HL-60 (cell line): ENCODE measurements around the gene CD79B.

Source experiments
- DNase-seq, 2 experiments: peaks; one replicate each; pipeline ENCODE4 v3.0.0-alpha.2; 2010 to 2020; ENCODE audit warnings: low read depth in 1 of 2, low spot score in 1 of 2
- H3K27ac ChIP-seq: fragments of 250-450 bp; sonication (Bioruptor Pico); replicated peaks from 2 replicates; pipeline ENCODE4 v1.5.1; 2020; ENCODE audit warnings: mild to moderate bottlenecking, moderate library complexity
- H3K27me3 ChIP-seq: fragments of 250-450 bp; sonication (Bioruptor Pico); 2 replicates; pipeline ENCODE4 v1.5.1; 2021; ENCODE audit warnings: mild to moderate bottlenecking, moderate library complexity; ENCODE audit not compliant: insufficient read depth, poor library complexity, severe bottlenecking
- H3K4me3 ChIP-seq: replicated peaks from 2 replicates; pipeline ENCODE4 v1.5.1; 2011; ENCODE audit warnings: mild to moderate bottlenecking, control low read depth, low read length; ENCODE audit not compliant: insufficient read depth
- GABPA ChIP-seq: IDR thresholded peaks from 2 replicates; pipeline ENCODE4 v1.6.1; 2012; ENCODE audit warnings: low read depth
- POLR2AphosphoS5 ChIP-seq: IDR thresholded peaks from 2 replicates; pipeline ENCODE4 v1.6.1; 2012; ENCODE audit warnings: low read depth
- SPI1 ChIP-seq: IDR thresholded peaks from 2 replicates; pipeline ENCODE4 v1.6.1; 2012; ENCODE audit warnings: low read depth, mild to moderate bottlenecking, borderline replicate concordance
- TF ChIP-seq, protein P1 (sequence below): IDR thresholded peaks from one replicate; pipeline ENCODE4 v1.5.1; 2011; ENCODE audit warnings: low read length, control low read depth, inconsistent platforms; ENCODE audit not compliant: insufficient read depth
- TF ChIP-seq, protein P2 (sequence below): IDR thresholded peaks from 2 replicates; pipeline ENCODE4 v1.6.1; 2012; ENCODE audit warnings: low read depth; ENCODE audit not compliant: insufficient replicate concordance

Gene CD79B

DNA sequence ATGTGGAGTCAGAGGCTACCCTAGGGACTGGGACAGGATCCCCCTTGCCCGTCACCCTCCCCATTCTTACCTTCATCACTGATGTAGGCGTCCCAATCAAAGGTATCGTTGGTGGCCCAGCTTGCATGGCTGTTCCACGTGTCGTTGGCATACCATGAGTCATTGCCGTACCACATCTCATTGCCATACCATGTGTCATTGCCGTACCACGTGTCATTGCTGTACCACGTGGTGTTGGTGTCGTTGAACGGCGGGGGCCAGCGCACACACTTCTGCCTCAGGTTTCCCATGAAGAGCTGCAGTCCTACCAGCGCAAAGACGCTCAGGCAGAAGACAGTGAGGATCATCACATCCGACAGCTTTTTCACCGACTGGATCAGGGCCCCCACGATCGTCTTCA is 35.8 kb upstream of the CD79B start:
- Histone ChIP-seq H3K27ac (no peak overlapping the region), H3K4me3 (no peak overlapping the region), H3K27me3 (no peaks in the 10 kb centered on the region)
- DNase-seq, result no peak
- TF ChIP-seq, protein P1, sequence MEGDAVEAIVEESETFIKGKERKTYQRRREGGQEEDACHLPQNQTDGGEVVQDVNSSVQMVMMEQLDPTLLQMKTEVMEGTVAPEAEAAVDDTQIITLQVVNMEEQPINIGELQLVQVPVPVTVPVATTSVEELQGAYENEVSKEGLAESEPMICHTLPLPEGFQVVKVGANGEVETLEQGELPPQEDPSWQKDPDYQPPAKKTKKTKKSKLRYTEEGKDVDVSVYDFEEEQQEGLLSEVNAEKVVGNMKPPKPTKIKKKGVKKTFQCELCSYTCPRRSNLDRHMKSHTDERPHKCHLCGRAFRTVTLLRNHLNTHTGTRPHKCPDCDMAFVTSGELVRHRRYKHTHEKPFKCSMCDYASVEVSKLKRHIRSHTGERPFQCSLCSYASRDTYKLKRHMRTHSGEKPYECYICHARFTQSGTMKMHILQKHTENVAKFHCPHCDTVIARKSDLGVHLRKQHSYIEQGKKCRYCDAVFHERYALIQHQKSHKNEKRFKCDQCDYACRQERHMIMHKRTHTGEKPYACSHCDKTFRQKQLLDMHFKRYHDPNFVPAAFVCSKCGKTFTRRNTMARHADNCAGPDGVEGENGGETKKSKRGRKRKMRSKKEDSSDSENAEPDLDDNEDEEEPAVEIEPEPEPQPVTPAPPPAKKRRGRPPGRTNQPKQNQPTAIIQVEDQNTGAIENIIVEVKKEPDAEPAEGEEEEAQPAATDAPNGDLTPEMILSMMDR, result no peak
- TF ChIP-seq, protein P2, sequence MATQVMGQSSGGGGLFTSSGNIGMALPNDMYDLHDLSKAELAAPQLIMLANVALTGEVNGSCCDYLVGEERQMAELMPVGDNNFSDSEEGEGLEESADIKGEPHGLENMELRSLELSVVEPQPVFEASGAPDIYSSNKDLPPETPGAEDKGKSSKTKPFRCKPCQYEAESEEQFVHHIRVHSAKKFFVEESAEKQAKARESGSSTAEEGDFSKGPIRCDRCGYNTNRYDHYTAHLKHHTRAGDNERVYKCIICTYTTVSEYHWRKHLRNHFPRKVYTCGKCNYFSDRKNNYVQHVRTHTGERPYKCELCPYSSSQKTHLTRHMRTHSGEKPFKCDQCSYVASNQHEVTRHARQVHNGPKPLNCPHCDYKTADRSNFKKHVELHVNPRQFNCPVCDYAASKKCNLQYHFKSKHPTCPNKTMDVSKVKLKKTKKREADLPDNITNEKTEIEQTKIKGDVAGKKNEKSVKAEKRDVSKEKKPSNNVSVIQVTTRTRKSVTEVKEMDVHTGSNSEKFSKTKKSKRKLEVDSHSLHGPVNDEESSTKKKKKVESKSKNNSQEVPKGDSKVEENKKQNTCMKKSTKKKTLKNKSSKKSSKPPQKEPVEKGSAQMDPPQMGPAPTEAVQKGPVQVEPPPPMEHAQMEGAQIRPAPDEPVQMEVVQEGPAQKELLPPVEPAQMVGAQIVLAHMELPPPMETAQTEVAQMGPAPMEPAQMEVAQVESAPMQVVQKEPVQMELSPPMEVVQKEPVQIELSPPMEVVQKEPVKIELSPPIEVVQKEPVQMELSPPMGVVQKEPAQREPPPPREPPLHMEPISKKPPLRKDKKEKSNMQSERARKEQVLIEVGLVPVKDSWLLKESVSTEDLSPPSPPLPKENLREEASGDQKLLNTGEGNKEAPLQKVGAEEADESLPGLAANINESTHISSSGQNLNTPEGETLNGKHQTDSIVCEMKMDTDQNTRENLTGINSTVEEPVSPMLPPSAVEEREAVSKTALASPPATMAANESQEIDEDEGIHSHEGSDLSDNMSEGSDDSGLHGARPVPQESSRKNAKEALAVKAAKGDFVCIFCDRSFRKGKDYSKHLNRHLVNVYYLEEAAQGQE, result no peak
- TF ChIP-seq GABPA (no peak), POLR2AphosphoS5 (no peak), SPI1 (no peak)

DNA sequence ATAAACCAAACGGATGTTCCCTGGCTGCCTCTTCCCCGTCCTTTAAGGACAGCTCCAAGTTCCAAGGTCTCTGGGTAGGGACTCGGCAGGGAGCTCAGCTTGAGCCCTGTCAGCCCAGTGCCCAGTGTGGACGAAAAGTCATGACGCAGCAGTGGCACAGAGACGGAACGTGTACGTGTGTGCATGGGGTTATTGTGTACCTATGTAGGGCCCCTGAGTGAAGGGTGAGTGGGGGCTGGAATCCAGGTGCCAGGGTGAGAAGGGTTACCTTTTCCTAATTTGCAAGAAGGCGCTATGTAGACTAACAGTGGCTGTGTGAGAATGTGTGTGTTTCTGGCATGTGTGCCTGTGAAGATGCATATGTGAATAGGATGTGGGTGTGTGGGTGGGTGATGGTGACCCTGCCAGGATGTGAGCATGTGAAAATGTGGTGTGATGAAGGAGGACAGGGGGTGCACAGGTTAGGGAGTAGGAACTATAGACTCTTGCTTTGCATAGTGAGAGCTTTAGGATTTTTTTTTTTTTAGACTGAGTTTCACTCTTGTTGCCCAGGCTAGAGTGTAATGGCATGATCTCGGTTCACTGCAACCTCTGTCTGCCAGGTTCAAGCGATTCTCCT is 34.6 kb upstream of the CD79B start:
- Histone ChIP-seq H3K27me3 (no peaks in the 10 kb centered on the region), H3K4me3 (no peak overlapping the region), H3K27ac (no peak overlapping the region)
- TF ChIP-seq, protein P2, result no peak
- TF ChIP-seq SPI1 (no peak), POLR2AphosphoS5 (no peak), GABPA (no peak)
- TF ChIP-seq, protein P1, result no peak
- DNase-seq, result no peak

DNA sequence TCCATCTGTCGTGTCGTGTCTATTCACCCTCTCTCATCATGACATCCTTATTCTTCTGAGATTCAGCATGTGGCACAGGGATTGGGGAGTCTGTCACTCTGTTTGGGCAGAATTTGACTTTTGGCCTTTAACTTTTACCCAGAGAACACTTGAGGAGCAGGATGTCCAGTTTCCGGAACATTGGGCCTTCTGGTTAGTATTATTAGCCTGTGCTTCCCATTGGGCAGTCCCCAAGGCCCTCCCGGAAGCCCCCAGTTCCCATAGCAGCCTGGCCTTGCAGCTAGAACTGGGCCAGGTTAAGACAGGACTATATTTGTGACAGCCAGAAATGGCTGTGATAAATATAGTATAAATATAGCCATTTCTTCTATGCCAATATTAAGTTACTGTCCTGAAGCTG is 31.0 kb upstream of the CD79B start:
- DNase-seq, result no peak
- no peaks in the 10 kb centered on the region for H3K27me3 ChIP-seq
- no peak overlapping the region for H3K4me3 ChIP-seq
- no peak for TF ChIP-seq POLR2AphosphoS5
- TF ChIP-seq, protein P2, result no peak
- TF ChIP-seq SPI1, result no peak
- TF ChIP-seq GABPA, result no peak
- TF ChIP-seq, protein P1, result no peak
- H3K27ac ChIP-seq, result no peak overlapping the region
